ENCODE measurements around the gene UNC5CL.
A peak's percentile ranks its signal among the peaks of the same experiment; 100 is the strongest.

UNC5CL gene

DNA sequence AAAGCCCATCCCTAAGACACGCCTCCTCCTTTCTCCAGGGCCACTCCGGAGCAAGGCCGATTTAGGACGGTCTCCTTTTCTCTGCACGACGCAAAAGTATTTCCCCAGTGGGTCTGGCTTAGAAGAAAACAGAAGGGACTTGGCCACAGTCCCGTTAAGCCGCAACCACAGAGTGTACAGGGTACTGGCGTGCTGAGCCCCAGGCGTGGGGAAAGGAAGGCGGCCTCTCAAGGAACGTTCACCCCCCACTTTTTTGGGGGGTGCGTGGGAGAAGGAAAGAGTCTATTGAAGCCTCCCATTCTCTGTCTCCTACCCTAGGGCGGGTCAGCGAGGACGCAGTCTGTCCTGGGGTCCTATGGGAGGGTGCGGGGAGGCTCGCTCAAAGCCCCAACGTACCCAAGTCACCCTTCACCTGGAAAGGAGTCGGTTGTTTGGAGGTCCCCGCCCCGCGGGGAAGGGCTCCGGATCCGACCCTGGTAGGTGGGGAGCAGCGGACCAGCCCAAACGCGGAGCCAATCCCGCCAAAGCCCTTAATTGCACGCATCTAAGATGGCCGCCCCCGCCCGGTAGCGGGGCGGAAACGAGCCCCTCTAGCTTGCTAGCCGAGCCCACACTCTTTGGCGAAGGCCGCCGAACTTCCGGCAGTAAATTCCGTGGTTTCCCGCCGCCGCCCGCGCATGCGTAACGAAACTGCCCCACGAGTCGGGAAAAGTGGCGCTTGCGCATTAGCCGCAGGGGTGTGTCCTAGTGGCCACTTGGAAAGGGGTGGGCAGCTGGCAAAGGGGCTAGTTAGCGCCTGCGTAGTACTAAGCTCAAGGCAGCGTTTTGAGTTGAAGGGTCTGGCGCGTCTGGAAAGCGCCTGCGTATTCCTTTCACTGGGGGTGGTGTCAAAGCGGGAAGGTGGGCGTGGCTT lies 33.2 kb upstream of the UNC5CL start, which contains the start of gene OARD1:
OARD1 (minus strand) TSS at position 434 of the 913 bp plus-strand sequence. CDS start 722 bp downstream, outside the sequence.
- H3K36me3 Mint-ChIP-seq (ENCODE audit: low read depth) = peaks cover 80% of the 10 kb centered on the region
- H3K27me3 Mint-ChIP-seq = no peaks in the 10 kb centered on the region
- peak within 1 kb of the TSS; percentile 99 for H3K27ac Mint-ChIP-seq

DNA sequence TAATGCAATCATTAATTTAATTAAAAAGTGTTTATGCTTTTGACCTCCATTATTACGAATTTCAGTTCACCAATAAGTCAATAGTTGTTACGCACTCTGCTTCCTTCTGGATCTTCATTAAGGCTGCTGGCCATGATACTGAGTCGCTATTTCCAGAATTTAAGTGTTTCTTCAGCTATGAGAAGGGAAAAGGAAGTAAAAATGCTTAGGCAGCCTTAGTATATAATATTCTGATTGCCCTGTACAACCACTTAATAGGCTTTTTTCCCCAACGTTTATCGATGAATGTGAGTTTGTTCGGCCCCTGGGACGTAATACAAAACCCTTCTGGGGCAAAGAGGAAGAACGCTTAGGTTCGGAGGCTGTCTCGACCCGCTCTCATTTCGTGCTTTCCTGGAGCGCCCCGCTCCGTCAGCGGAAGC lies 32.5 kb upstream of the UNC5CL start:
- no peaks in the 10 kb centered on the region for H3K9me3 Mint-ChIP-seq
- H3K36me3 Mint-ChIP-seq (ENCODE audit: low read depth) = peaks cover 82% of the 10 kb centered on the region
- H3K27me3 Mint-ChIP-seq = no peaks in the 10 kb centered on the region
- peaks cover 54% of the 10 kb centered on the region for H3K4me1 Mint-ChIP-seq (ENCODE audit: low read depth)
- no peak for DNase-seq
- peak overlapping the region; percentile 93 for H3K4me3 Mint-ChIP-seq
- peak overlapping the region; percentile 99 for H3K27ac Mint-ChIP-seq

More for the DNA sequence above, 33.2 kb upstream of the UNC5CL start, which contains the start of gene OARD1:
- Mint-ChIP-seq H3K4me1 (ENCODE audit: low read depth) (peaks cover 53% of the 10 kb centered on the region), H3K4me3 (peak within 1 kb of the TSS; percentile 93), H3K9me3 (no peaks in the 10 kb centered on the region)
- DNase-seq = peak; percentile 100

DNA sequence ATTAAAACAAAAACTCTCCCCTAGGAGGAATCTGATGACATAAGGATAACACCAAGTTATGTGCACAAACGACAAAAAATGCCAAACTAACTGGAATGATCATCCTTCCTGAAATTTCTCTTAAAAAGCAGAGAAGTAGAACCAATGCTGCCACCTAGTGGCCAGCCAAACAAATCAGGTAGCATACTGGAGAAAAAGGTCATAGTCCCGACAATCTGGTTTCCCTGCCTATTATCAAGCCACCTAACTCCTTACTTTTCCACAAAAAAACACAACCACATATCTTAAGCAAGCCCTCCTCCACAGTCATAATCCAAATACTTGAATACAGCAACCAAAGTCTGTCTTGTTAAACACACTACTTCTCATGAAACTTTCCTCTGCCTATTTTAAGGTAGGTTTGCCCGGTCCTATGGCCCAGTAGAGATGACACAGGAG lies 27.9 kb upstream of the UNC5CL start:
- Mint-ChIP-seq H3K4me3 (no peak overlapping the region), H3K27me3 (no peaks in the 10 kb centered on the region)

DNA sequence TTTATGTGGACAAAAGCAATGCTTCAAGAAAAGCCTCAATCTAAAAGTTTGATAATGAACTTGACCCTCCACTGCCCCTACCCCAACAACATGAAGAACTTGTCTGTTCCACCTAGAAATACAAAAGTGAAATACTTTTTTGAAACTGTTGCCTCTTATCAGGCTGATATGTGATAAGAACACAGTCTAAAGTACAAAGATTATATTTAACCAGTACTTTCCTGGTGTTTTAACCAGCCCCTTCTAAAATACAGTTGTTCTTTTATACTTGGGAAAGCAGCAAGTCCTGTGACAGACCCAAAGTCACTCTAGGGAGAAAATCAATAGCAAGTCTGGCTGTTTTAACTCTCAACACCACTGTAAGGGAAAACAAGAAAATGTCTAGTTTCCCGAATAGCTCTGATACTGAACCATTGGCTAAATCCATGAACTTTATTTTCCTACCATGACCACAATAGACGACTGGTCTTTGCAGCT lies 26.6 kb upstream of the UNC5CL start:
- no peak for DNase-seq
- H3K9me3 Mint-ChIP-seq = no peaks in the 10 kb centered on the region
- no peaks in the 10 kb centered on the region for H3K27me3 Mint-ChIP-seq
- H3K4me3 Mint-ChIP-seq = no peak overlapping the region
- H3K4me1 Mint-ChIP-seq (ENCODE audit: low read depth) = peaks cover 22% of the 10 kb centered on the region
- peaks cover 97% of the 10 kb centered on the region for H3K36me3 Mint-ChIP-seq (ENCODE audit: low read depth)
- H3K27ac Mint-ChIP-seq = no peak overlapping the region

More for the DNA sequence above, 27.9 kb upstream of the UNC5CL start:
- H3K4me1 Mint-ChIP-seq (ENCODE audit: low read depth) = peaks cover 33% of the 10 kb centered on the region
- peak overlapping the region; percentile 39 for H3K27ac Mint-ChIP-seq
- DNase-seq = peak; percentile 61
- H3K9me3 Mint-ChIP-seq = no peaks in the 10 kb centered on the region
- peaks cover 96% of the 10 kb centered on the region for H3K36me3 Mint-ChIP-seq (ENCODE audit: low read depth)

DNA sequence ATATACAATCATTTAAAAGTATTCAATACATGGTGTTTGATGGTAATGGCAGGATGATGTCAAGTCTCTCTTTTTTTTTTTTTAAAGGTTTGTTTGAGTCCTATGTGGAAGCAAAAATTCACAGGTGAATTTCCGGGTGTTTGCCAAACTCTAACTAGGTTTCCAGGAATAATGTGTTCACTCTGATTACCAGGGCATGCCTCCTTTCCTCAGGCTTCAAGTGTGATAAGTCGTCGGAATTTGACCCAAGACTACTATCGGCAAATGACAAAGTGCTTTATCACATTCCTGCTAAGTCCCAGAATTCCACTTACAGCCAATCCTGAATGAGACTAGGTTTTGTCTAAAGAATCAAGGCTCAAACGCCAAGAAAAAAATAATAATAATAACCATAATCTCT lies 25.8 kb upstream of the UNC5CL start:
- Mint-ChIP-seq H3K4me1 (ENCODE audit: low read depth) (peaks cover 21% of the 10 kb centered on the region), H3K4me3 (no peak overlapping the region), H3K36me3 (ENCODE audit: low read depth) (peaks cover 97% of the 10 kb centered on the region), H3K27me3 (no peaks in the 10 kb centered on the region), H3K27ac (no peak overlapping the region), H3K9me3 (no peaks in the 10 kb centered on the region)
- DNase-seq = no peak

DNA sequence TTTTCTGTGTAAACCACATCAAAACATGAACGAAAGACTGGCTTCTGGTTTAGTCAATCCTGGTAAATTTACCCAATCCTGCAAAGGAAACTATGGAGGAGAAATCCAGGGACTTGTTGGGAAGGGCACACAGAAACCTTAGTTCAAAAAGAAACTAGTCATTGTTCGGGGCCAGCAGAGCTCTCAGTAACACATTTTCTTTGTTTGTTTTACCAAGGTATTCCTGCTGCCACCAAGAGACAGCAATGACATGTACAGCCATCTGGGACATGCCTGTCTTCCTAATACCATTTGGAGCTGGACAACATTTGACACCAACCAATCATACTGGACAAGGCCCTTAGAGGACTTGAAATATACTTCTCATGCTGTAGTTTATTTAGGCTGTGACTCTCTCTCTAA lies 24.9 kb upstream of the UNC5CL start:
- Mint-ChIP-seq H3K27me3 (no peaks in the 10 kb centered on the region), H3K27ac (no peak overlapping the region), H3K4me3 (no peak overlapping the region), H3K4me1 (ENCODE audit: low read depth) (peaks cover 15% of the 10 kb centered on the region), H3K36me3 (ENCODE audit: low read depth) (peaks cover 94% of the 10 kb centered on the region), H3K9me3 (no peaks in the 10 kb centered on the region)
- no peak for DNase-seq

DNA sequence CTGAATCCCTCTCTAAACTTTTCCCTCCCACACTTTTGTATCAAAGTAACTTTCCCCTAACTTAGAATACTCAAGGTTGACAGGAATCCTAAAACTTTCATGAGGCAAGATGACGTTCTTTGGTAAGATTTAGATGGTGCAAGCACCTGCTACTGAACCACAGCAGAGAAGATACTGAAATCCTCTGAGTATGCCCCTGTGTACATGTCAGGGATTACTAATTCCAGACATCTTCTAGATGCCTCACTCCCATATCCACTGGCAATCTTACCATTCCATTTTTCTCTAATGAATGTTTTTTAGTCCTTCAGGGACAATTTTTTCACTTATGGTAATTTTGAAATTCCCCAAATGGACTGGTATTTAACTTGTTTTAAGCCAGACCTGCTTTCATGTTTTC lies 23.0 kb upstream of the UNC5CL start:
- Mint-ChIP-seq H3K27ac (no peak overlapping the region), H3K36me3 (ENCODE audit: low read depth) (peaks cover 90% of the 10 kb centered on the region), H3K4me3 (no peak overlapping the region), H3K4me1 (ENCODE audit: low read depth) (peaks cover 13% of the 10 kb centered on the region), H3K27me3 (no peaks in the 10 kb centered on the region), H3K9me3 (no peaks in the 10 kb centered on the region)
- DNase-seq = no peak

DNA sequence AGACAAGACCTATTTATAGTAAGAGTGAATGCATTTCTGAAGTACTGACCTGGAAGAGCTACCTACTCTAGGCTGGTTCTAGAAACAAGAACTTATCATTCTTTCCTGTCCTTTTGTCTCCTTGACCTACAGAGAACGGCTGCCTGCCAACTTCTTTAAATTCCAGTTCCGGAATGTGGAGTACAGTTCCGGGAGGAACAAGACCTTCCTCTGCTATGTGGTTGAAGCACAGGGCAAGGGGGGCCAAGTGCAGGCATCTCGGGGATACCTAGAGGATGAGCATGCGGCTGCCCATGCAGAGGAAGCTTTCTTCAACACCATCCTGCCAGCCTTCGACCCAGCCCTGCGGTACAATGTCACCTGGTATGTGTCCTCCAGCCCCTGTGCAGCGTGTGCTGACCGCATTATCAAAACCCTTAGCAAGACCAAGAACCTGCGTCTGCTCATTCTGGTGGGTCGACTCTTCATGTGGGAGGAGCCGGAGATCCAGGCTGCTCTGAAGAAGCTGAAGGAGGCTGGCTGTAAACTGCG lies 22.2 kb upstream of the UNC5CL start:
- Mint-ChIP-seq H3K27ac (no peak overlapping the region), H3K4me1 (ENCODE audit: low read depth) (peaks cover 7% of the 10 kb centered on the region), H3K36me3 (ENCODE audit: low read depth) (peaks cover 90% of the 10 kb centered on the region), H3K4me3 (no peak overlapping the region), H3K9me3 (no peaks in the 10 kb centered on the region), H3K27me3 (no peaks in the 10 kb centered on the region)
- no peak for DNase-seq

DNA sequence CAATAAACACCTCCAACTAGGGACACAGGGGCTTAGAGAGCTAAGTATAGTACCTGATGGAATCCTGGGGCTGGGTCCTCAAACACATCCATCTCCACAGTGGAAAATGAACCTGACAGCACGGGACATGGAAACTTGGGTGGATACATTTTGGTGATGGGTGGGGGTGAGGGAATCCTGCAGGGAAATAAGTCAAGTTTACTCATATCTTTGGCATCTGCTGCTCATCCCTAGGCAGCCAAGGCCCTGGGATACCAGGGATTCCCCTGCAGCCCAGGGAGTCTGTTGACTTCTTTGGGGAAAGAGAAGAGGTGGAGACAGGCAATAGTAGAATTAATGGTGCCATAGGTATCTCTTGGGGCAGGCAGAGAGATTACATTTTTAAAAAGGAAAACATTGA lies 20.5 kb upstream of the UNC5CL start:
- Mint-ChIP-seq H3K4me1 (ENCODE audit: low read depth) (peaks cover 7% of the 10 kb centered on the region), H3K27ac (no peak overlapping the region), H3K9me3 (no peaks in the 10 kb centered on the region), H3K36me3 (ENCODE audit: low read depth) (peaks cover 88% of the 10 kb centered on the region), H3K27me3 (no peaks in the 10 kb centered on the region), H3K4me3 (no peak overlapping the region)
- DNase-seq = no peak

DNA sequence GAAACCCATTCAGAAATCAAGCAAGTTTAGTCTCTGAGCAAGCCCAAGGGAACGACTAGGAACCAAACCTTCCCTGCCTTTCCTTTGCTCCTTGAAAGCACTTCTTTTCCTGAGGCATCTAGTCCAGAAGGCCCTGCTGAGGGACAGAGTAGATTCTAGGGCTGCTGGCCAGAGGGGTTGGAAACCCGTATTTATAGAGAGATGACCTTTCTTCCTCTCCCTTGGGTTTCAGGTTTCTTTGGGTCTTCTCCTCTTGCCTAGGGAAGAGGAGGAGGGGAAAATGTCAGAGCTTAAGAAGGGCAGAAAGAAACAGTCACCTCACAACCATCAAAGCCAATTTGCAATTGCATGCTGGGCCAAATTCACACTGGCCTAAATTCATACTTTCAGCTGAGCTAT lies 19.8 kb upstream of the UNC5CL start:
- Mint-ChIP-seq H3K27ac (no peak overlapping the region), H3K27me3 (no peaks in the 10 kb centered on the region)

DNA sequence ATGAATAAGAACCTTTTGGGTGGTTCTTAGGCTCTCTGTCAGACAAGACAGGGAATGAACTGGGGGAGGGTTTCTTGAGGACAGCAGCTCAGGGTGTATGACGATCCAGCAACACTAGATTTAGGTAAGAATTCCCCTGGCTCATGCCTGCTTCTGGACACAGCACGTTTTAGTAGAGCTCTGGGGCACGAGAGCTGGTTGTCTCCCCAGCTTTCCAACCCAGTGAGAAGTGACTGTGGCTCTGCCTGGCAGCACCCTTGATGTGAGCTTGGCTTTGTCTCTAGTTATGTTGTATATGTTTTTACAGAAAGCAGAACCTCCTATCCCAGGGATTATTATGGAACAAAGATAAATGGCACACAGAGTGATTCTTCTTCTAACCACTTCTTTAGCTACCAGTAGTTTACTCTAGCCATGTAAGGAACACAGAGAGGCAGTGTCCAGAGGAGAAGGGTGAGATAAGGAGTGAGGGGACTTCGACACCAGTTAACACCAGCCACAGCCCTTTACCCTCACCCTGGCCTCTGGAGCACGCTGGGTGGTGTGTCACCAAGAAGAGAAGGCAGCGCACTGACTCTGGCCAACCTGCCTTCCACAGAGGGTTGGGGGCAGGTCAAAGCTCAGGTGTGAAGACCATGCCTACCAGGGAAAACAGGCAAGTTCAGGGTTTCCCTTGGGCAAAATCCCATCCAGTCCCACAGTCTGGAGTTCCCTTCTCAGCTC lies 17.9 kb upstream of the UNC5CL start:
- no peak overlapping the region for H3K27ac Mint-ChIP-seq
- DNase-seq = no peak
- no peaks in the 10 kb centered on the region for H3K9me3 Mint-ChIP-seq
- peaks cover 66% of the 10 kb centered on the region for H3K36me3 Mint-ChIP-seq (ENCODE audit: low read depth)
- no peak overlapping the region for H3K4me3 Mint-ChIP-seq
- no peaks in the 10 kb centered on the region for H3K27me3 Mint-ChIP-seq
- peaks cover 12% of the 10 kb centered on the region for H3K4me1 Mint-ChIP-seq (ENCODE audit: low read depth)

More for the DNA sequence above, 19.8 kb upstream of the UNC5CL start:
- peaks cover 80% of the 10 kb centered on the region for H3K36me3 Mint-ChIP-seq (ENCODE audit: low read depth)
- H3K4me1 Mint-ChIP-seq (ENCODE audit: low read depth) = peaks cover 3% of the 10 kb centered on the region
- no peak for DNase-seq
- no peak overlapping the region for H3K4me3 Mint-ChIP-seq
- H3K9me3 Mint-ChIP-seq = no peaks in the 10 kb centered on the region

DNA sequence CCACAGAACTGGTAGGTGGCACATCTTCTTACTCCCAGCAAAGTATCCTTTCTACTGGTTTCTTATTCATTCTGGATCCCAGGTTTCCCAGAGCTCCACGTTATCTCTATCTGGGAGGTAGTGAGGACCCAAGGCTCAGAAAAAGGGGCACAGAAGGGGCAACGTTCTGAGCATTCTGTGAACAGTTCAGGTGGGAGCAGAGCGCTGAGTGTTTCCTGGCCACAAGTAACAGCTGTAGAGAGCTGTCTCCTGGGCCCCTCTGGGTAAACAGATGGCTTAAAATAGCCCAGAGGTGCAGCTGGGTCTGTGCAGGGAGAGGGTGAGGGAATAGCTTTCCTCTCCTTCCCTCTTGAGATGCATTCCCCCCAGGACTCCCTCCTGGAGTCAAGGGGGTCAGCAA lies 16.1 kb upstream of the UNC5CL start:
- Mint-ChIP-seq H3K4me1 (ENCODE audit: low read depth) (peaks cover 18% of the 10 kb centered on the region), H3K27me3 (no peaks in the 10 kb centered on the region), H3K4me3 (no peak overlapping the region), H3K9me3 (no peaks in the 10 kb centered on the region), H3K36me3 (ENCODE audit: low read depth) (peaks cover 58% of the 10 kb centered on the region), H3K27ac (no peak overlapping the region)
- no peak for DNase-seq

DNA sequence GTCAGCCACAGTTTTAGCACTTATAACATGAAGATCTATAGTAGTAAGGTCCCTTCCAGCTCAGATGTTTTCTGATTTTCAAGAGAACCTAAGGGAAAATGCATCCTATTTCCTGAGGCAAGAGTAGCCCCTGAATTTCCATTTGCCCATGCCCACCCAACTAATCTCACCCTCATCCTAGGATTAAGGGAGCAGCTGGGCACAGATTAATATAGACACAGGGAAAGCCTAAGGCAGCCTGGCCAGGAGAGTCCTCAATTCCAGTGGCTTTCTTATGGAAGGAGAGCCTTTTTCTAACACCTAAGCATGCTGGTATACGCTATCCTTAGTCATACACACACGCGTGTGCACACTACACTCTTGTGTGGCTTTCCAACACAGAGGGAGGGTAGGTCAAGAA lies 15.5 kb upstream of the UNC5CL start:
- Mint-ChIP-seq H3K4me3 (no peak overlapping the region), H3K27me3 (no peaks in the 10 kb centered on the region), H3K36me3 (ENCODE audit: low read depth) (peaks cover 57% of the 10 kb centered on the region), H3K9me3 (no peaks in the 10 kb centered on the region), H3K27ac (no peak overlapping the region), H3K4me1 (ENCODE audit: low read depth) (peaks cover 18% of the 10 kb centered on the region)
- DNase-seq = no peak

DNA sequence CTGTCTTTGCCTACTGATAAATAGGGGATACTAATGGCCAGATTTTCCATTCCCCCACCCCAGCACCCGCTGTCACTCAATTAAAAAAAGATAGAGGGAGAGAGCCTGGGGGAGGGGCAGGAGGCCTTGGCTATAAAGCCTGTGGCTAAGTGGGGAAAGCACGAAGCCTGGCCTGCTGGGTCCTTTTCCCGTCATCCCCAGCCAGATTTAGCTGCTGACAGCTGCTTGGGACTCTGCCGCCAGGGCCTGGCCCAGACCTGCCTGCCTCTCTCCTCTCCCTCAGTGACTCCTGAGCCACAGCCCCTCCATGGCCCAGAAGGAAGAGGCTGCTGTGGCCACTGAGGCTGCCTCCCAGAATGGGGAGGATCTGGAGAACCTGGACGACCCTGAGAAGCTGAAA lies 14.0 kb upstream of the UNC5CL start, which contains the start of gene APOBEC2:
APOBEC2 (plus strand) TSS at position 162 of the 400 bp plus-strand sequence; CDS start at position 308, 146 bp downstream.
- Mint-ChIP-seq H3K27ac (peak within 1 kb of the TSS; percentile 69), H3K4me3 (no peak within 1 kb of the TSS), H3K4me1 (ENCODE audit: low read depth) (peaks cover 15% of the 10 kb centered on the region)

More for the DNA sequence above, 14.0 kb upstream of the UNC5CL start, which contains the start of gene APOBEC2:
- peaks cover 51% of the 10 kb centered on the region for H3K36me3 Mint-ChIP-seq (ENCODE audit: low read depth)
- H3K27me3 Mint-ChIP-seq = no peaks in the 10 kb centered on the region
- H3K9me3 Mint-ChIP-seq = no peaks in the 10 kb centered on the region
- DNase-seq = no peak

All from activated T-cell treated with anti-CD3 and anti-CD28 coated beads, Interleukin-2, amount 50 U/mL, for 24 hours (primary cell).